ENCODE data around the gene POC1A.

Gene POC1A

GRCh38 chr3:52108302-52109232 is 45.7 kb downstream of the POC1A start:
- FAIRE-seq = no peak
- TF ChIP-seq TAF1 (IDR thresholded peaks at IDR 0.05; ENCODE audit: borderline replicate concordance, low read depth, low read length) (no peak), POLR2A (IDR thresholded peaks at IDR 0.05; ENCODE audit: low read depth, low read length) (no peak)

DNA sequence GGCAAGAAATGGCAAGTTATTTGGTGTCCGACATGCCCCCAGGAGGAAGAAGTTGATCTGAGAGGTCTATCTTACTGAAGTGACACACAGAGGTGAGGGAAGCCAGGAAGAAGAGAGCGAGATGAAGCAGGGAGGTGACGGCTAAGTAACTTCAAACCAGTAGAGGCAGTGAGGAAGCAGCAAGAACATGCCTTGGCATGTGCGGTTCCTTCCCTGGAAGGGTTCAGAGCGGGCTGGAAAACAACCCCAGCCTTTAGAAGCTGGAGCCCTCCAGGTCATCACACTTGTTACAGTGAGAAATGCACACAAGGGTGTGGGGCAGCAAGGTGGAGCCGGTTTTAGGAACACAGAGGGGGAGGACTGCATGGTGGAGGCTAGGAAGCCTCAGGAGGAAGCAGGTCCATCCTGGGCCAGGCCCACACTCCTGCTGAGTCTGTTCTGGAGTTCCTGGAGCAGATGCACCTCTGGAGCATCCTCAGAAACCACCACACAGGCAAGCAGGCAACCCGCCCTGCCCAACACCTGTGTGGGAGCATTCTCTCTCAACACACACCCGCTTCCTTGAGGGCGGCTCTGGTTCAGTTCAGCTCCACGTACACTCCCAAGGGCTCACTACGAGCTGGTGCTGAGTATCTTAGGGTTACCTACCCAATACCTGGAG is 47.1 kb downstream of the POC1A start:
- DNase-seq (ENCODE audit: insufficient read length) = no peak
- TF ChIP-seq POLR2A (IDR thresholded peaks at IDR 0.05; ENCODE audit: low read depth, low read length) = no peak
- no peak for TF ChIP-seq TAF1 (IDR thresholded peaks at IDR 0.05; ENCODE audit: borderline replicate concordance, low read depth, low read length)
- TF ChIP-seq POLR2AphosphoS5 (IDR thresholded peaks at IDR 0.05; ENCODE audit: low read depth, low read length) = no peak
- no peak for FAIRE-seq

More at GRCh38 chr3:52108302-52109232, 45.7 kb downstream of the POC1A start:
- DNase-seq (ENCODE audit: insufficient read length) = no peak

- FAIRE-seq (no peak), DNase-seq (ENCODE audit: insufficient read length) (no peak)
- TF ChIP-seq TAF1 (IDR thresholded peaks at IDR 0.05; ENCODE audit: borderline replicate concordance, low read depth, low read length) = no peak
- no peak for TF ChIP-seq POLR2A (IDR thresholded peaks at IDR 0.05; ENCODE audit: low read depth, low read length)
- no peak for TF ChIP-seq POLR2AphosphoS5 (IDR thresholded peaks at IDR 0.05; ENCODE audit: low read depth, low read length)
Observed at GRCh38 chr3:52104684-52105640, 49.3 kb downstream of the POC1A start.

GRCh38 chr3:52102934-52103333 is 51.3 kb downstream of the POC1A start:
- DNase-seq (ENCODE audit: insufficient read length) (no peak), FAIRE-seq (no peak)
- TF ChIP-seq POLR2AphosphoS5 (IDR thresholded peaks at IDR 0.05; ENCODE audit: low read depth, low read length) (no peak), POLR2A (IDR thresholded peaks at IDR 0.05; ENCODE audit: low read depth, low read length) (no peak), TAF1 (IDR thresholded peaks at IDR 0.05; ENCODE audit: borderline replicate concordance, low read depth, low read length) (no peak)

GRCh38 chr3:52099001-52099401 is 55.2 kb downstream of the POC1A start:
- DNase-seq (ENCODE audit: insufficient read length) = no peak
- no peak for FAIRE-seq
- TF ChIP-seq POLR2A (IDR thresholded peaks at IDR 0.05; ENCODE audit: low read depth, low read length) = no peak
- no peak for TF ChIP-seq POLR2AphosphoS5 (IDR thresholded peaks at IDR 0.05; ENCODE audit: low read depth, low read length)
- no peak for TF ChIP-seq TAF1 (IDR thresholded peaks at IDR 0.05; ENCODE audit: borderline replicate concordance, low read depth, low read length)

DNA sequence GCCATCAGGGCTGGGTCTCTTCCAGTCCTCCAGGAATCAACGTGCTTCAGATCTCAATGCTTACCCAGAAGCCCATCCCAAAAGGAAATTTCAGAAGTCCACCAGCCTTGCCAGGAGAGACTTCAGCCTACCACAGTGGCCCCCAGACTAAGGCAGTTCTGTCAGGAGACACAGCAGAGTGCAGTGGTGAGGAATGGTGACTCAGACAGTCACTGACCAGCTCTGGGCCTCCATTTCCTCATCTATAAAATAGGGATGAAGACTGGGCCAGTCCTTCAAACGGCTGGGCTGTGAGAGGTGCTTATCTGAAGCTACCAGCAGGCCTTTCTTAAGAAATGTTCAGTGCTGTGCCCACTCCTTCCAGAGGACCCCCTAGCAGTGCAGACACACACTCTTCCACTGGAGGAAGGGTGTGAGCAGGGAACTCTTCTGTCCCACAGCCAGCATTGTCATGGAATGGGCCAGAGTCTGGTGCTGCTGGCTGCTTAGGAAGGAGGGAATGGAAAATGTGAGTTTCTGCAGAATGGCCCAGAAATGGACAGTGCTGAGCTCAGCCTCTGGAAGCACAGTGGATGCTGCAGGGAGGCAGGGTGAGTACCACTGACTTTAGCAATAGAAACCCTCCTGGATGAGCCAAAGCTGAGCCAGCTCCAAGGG is 56.2 kb downstream of the POC1A start:
- DNase-seq (ENCODE audit: insufficient read length) (no peak), FAIRE-seq (no peak)
- no peak for TF ChIP-seq POLR2AphosphoS5 (IDR thresholded peaks at IDR 0.05; ENCODE audit: low read depth, low read length)
- TF ChIP-seq TAF1 (IDR thresholded peaks at IDR 0.05; ENCODE audit: borderline replicate concordance, low read depth, low read length) = no peak
- no peak for TF ChIP-seq POLR2A (IDR thresholded peaks at IDR 0.05; ENCODE audit: low read depth, low read length)

GRCh38 chr3:52095990-52096775 is 58.0 kb downstream of the POC1A start:
- TF ChIP-seq TAF1 (IDR thresholded peaks at IDR 0.05; ENCODE audit: borderline replicate concordance, low read depth, low read length) = no peak
- TF ChIP-seq POLR2AphosphoS5 (IDR thresholded peaks at IDR 0.05; ENCODE audit: low read depth, low read length) = no peak
- no peak for TF ChIP-seq POLR2A (IDR thresholded peaks at IDR 0.05; ENCODE audit: low read depth, low read length)
- no peak for FAIRE-seq
- DNase-seq (ENCODE audit: insufficient read length) = no peak

GRCh38 chr3:52094571-52095485 is 59.4 kb downstream of the POC1A start:
- no peak for DNase-seq (ENCODE audit: insufficient read length)
- FAIRE-seq = no peak
- TF ChIP-seq TAF1 (IDR thresholded peaks at IDR 0.05; ENCODE audit: borderline replicate concordance, low read depth, low read length) (no peak), POLR2AphosphoS5 (IDR thresholded peaks at IDR 0.05; ENCODE audit: low read depth, low read length) (no peak), POLR2A (IDR thresholded peaks at IDR 0.05; ENCODE audit: low read depth, low read length) (no peak)

Measured in GM12892 (cell line).